Measurements from ENCODE around the gene PRPF6.

PRPF6 gene

GRCh38 chr20:64045346-64046011, 64.5 kb downstream of the PRPF6 start:
- no peak for DNase-seq (ENCODE audit: low read depth in 2 of 3, low spot score in 1 of 3)

DNA sequence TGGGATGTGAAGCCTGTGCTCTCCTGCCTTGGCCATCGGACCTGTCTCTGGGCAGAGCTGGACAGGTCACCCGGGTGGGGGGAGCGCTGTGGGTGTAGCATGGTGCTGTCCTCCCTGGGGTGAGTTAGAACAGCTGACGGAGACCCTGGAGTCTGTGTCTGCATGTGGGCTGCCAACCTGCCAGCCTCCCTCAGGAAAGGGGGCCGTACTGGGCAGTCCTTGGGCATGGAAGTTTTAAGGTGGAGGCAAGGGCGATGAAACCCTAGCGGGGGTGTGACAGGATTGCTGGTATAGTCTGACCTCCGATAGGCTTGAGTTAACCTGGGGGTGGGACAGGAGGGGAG, 66.1 kb downstream of the PRPF6 start:
- DNase-seq (ENCODE audit: low read depth in 2 of 3, low spot score in 1 of 3) = no peak

DNA sequence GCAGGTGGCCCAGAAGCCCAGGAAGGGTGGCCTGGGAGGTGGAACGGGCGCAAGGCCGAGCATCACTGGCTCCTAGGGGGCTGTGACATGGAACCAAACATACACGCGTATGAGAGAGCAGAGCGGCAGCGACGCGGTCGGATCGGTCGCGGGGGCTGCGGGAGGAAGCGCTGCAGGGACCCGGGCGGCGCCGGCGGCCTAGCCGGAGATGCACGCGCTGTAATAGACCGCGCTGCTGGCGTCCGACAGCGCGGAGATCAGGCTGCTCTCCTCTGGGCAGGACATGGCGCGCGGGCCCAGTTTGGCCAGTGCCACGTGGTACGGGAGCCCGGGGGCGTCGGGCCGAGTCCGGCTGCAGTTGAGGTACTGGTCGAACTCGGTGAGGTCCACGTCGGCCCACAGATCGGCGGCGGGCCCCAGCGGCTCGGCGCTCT, 67.1 kb downstream of the PRPF6 start:
- DNase-seq (ENCODE audit: low read depth in 2 of 3, low spot score in 1 of 3) = no peak

DNA sequence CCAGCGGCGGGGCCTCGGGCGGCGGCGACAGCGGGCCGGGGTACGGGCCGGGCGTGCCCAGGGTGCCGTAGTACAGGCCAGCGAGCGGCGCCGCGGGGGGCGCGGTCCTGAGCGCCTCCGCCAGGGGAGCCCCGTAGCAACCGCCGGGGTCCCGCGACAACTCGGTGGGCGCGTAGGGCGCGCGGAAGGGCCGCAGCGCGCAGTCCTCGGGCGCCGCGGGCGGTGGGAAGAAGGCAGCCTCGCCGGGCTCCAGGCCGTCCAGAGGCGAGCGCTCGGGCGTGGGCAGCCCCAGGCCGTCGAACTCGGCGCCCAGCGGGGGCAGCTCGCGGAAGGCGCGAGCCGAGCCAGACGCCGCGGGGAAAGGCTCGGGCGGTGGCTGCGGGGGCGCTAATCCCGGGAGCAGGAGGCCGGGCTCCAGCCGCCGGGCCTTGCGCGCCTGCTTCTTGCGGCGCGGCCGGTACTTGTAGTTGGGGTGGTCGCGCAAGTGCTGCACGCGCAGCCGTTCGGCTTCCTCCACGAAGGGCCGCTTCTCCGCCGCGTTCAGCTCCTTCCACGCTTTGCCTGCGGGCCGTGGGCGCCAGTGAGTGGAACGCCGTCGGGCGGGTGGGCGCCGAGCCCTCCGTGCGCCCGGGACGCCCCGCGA, 67.6 kb downstream of the PRPF6 start:
- no peak for DNase-seq (ENCODE audit: low read depth in 2 of 3, low spot score in 1 of 3)

DNA sequence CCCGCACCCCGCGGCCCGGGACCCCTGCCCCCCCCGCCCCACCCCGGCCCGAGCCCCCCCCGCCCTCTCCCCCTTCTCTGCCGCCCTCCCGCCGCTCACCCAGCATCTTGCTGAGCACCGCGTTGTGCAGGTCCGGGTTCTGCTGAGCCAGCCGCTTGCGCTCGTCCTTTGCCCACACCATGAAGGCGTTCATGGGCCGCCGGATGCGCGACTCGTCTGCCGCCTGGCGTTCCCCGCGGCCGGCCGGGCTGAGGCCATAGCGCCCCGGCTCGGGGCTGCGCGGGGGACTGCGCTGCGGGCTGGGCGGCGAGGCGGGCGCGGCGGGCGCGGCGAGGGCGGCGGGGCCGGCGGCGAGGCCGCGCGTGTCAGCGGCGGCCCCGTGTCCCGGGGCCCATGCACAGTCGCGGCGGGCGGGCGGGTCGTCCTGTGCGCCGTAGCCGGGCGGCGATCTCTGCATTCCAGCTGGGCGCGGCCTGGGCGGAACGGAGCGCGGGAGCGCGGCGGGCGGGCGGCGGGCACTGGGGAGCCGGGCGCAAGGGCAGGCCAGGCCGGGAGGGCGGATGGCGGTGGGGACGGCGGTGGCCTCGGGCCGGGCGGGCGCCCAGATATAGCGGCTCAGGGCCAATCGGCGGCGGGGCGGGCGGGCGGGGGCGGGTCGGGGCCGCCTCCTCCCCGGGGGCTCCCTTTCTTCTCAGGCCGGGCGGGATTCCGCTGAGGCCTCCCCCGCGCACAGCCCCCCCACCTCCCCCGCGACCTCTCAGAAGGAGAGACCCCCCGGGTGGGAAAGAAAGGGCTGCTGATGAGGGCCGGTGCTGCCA, 68.3 kb downstream of the PRPF6 start, which contains the start of gene SOX18:
SOX18 (minus strand) TSS at position 580 of the 818 bp plus-strand sequence; CDS start at position 457, 123 bp downstream.
- DNase-seq (ENCODE audit: low read depth in 2 of 3, low spot score in 1 of 3) = no peak

- no peak for DNase-seq (ENCODE audit: low read depth in 2 of 3, low spot score in 1 of 3)
Measured at GRCh38 chr20:64049878-64050260, 68.9 kb downstream of the PRPF6 start.

DNA sequence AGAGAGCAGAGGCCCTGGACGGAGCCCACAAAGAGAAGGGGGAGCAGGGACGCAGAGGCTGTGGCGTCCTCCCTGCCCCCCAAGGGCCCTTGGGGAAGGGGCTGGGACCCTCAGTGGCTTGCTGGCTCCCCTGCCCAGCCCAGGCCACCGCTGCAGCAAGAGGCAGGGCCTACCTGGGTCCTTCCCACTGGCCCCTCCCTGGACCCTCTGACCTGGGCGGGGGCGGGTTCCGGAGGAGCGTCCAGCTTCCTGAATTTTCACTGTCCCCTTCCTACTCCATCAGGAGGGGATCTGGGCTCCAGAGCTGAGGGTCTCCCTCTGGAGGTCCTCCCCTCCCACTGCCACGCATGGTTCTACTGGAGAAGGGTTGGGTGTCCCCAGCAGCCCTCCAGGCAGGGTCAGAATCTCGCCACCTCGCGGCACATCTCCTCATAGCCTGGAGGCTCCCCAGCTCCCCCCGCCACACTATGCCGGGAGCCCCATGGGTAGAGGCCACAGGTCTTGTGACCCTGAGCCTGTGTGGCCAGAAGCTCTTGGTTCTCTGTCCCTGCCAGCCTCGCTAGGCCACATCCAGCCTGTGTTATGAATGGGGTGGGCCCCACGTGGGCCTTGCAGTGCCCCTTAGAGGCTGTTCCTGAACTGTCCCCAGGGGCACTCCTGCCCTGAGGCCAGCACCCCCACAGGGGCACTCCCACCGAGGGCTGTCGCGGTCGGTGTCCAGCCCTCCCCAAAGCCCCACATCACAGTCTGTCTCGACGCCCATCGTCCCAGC, 69.5 kb downstream of the PRPF6 start:
- DNase-seq (ENCODE audit: low read depth in 2 of 3, low spot score in 1 of 3) = no peak

DNA sequence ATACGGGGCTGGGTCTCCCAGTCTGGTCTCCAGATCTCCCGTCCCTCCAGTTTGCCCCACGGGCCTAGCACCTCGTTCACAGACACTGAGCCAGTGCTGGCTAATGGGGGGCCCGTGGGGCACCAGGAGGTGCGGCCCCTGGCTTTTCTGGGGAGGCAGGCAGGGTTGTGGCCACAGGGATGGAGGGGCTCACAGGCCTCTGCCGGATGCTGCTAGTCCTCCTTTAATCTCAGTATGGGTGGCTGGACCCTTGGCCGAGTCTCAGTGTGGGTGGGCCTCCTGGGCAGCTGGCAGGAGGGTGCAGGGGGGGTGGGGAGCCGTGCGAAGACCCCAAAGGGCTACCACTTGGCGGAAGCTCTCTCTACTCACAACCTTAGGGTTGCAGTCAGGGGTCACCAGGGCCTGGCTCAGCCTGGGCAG, 70.1 kb downstream of the PRPF6 start:
- no peak for DNase-seq (ENCODE audit: low read depth in 2 of 3, low spot score in 1 of 3)

GRCh38 chr20:64051561-64052325, 70.8 kb downstream of the PRPF6 start:
- no peak for DNase-seq (ENCODE audit: low read depth in 2 of 3, low spot score in 1 of 3)

- no peak for DNase-seq (ENCODE audit: low read depth in 2 of 3, low spot score in 1 of 3)
Measured at GRCh38 chr20:64052326-64052722, 71.4 kb downstream of the PRPF6 start.

DNA sequence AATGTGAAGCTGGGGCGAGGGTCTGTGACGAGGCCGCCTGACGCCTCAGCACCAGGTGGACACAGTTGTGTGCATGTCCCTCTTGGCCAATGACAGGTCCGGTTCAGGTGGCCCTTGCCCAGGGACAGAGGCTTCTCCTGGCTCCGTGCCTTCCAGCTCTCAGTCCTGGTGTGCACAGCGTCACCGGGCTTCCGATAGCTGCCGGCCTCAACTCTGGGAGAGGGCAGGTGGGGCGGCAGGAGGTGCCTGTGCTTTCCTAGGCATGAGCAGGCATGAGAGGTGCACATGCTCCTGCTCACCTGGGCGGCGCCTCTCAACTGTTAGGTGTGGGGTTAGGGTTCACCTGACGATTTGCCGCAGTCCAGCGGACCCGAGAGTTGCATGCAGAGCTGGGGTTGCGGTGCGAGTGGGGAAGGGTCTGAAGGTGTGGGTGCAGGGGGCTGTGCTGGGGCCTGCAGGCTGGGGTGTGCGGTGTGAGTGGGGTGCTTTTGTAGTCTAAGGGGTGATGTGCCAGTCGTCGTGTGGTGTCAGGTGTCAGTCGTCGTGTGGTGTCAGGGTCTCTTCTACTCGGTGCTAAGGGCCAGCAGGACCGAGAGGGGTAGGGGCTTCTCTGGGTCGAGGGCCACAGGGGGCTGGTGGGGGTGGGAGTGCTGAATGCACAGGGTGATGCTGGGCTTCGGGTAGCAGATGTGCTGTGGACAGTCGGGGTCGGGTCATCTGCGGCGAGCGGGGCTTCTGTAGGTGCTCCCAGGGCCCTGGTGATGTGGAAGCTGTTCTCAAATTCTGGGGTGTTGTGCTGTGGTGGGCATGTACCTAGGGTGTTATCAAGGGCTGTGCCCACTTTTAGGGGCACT, 72.3 kb downstream of the PRPF6 start:
- no peak for DNase-seq (ENCODE audit: low read depth in 2 of 3, low spot score in 1 of 3)

DNA sequence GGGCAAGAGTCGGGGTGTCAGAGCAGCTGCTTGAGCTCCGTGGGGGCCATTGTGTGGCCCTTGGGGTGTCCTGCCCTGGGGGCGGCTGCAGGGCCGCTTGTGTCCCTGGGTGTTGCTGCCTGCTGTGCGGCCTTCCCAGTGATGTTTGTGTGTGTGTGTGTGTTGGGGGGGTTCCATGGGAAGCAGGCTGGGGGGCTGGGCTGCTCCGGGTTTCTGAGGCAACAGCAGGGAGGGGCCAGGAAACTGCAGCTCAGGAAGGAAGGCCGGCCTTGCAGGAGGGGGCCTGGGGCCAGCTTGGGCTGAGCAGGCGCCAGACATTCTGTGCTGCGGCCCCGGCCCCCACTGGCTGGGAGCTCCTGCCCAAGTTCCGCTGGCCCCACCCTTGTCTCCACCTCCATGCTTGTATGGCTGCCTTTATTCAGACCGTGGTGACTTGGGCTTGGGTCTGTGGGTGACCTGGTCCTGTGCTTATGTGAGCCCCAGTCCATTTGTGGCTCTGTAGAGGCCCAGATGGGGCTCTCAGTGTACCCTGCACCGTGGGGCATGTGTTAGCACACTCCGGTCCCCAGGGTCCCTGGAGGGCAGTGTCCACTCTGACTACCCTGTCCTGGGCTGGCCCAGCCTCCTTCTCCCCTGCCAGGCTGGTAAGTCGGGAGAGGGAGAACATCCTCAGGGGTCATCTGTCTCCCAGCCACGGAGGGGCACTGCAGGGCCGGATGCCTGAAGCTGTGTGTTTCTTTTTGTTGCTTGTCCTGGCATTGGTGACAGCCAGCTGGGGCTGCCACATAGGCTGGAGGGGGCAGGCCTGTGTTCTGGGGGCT, 73.1 kb downstream of the PRPF6 start:
- no peak for DNase-seq (ENCODE audit: low read depth in 2 of 3, low spot score in 1 of 3)

DNA sequence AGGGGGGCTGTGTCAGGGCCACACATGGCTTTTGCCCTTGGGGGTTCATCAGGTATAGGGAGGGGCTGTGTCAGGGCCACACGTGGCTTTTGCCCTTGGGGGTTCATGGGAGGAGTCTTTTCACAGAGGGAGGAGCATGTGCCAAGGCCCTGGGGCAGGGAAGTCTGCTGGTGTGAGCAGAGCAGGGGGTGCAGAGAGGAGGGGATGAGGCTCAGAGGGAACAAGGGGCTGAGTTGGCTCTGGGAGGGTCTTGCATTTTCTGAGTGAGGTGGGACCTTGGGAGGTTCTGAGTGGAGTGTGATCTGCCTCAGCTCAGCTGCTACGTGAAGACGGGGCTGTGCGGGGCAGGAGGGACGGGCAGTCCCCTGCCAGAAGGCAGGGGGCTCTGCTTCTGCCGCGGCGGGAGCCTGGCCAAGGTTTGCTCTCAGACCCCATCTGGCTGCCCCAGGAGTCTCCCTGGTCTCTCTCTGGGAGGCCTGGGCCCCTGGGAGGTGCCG, 74.5 kb downstream of the PRPF6 start:
- DNase-seq (ENCODE audit: low read depth in 2 of 3, low spot score in 1 of 3) = no peak

DNA sequence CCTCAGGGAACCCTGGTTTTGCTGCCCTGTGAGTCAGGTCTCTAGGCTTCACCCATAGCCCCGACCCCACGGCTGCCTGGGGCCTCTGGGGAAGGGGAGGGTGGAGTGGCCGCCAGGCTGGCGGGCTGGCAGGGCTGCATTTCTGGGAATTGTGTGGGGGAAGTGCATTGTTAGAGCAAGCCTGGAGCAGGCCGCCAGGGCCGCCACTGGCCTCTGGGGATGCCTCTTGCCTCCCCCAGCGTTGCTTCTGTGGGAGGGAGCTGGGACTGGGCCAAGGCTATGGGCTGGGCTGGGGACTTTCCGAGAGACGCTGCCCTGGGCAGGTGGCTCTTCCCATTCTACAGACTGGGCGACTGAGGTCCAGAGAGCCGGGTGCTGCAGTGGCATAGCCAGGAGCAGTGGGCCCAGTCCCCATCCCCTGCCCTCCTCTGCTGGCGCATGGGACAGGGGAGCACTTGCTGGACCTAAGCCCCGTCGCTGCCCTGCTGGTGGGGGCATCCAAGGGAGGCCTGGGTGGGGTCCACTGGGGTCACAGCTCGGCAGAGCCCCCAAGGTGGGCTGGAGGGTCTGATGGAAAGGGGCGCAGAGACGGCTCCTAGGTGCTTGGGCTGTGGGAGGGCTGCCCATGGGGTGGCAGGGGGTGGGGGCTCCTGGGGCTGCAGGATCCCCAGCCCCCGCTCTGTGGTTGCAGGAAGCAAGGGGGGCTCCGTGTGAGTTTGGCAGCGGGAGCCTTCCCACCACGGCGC, 75.1 kb downstream of the PRPF6 start:
- DNase-seq (ENCODE audit: low read depth in 2 of 3, low spot score in 1 of 3) = no peak

DNA sequence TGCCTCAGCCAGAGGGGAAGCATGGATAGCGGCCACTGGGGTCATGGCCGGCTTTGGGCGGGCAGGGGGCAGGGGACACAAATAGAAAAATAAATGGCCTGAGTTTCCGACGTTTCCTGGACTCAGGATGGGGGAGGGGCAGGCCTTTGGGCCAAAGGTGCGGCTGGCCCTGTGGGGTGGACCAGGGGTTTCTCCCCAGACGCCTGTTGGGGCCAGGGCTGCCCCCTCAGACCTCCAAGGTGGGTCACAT, 75.6 kb downstream of the PRPF6 start:
- no peak for DNase-seq (ENCODE audit: low read depth in 2 of 3, low spot score in 1 of 3)

DNA sequence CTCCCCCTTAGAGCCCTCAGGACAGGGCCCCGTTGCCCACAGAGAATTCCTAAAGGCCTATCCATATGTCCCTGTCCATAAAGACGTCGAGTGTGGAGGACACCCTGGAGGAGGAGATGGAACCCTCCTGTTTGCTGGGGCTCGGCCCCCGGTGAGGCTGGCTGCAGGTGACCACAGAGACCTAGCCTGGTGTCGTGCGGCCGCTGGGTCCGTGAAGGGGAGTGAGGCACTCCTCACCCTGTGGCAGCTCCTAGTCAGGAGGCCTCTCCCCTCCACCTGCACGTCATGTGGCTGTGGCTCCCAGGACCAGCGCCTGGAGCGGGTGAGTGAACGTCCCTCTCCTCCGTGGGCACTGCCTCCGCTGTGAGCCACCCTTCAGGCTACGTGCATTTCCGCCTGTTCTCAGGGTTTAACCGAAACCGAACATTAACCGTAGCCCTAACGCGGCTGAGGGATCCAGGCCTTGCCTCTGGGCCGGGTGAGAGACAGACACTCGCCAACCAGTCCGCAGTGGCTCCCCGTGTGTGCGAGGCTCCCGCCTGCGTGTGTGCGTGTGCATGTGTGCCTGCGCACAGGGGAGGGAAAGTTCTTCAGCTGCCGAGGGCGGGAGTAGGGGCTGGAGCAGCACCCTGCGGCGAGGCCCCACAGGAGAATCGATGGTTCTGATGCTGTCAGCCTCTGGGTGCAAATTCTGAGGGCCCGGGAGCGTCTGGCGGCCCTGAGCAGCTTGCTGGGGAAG, 76.1 kb downstream of the PRPF6 start:
- no peak for DNase-seq (ENCODE audit: low read depth in 2 of 3, low spot score in 1 of 3)

GRCh38 chr20:64057628-64058498, 76.9 kb downstream of the PRPF6 start:
- peak; percentile 68 to 88 (median 77) for DNase-seq (ENCODE audit: low read depth in 2 of 3, low spot score in 1 of 3)
